MCF 10A (cell line): ENCODE data around the gene ABCC5. TPM values are rescaled to one million over a fixed set of nuclear protein-coding genes. Genes with fewer than 3 reads are reported as not detected.

Source experiments
- BruUV-seq: library from RNA; stranded (reverse); fragments of 400-500 nt; replicated peaks from 2 replicates; lab custom pipeline; 2021; lab: Mats Ljungman, UMichigan
- CTCF ChIA-PET: fragments of 300-600 bp; sonication (Branson Sonifier 250); formaldehyde crosslinking; extraction: SDS; loops from one replicate; lab custom pipeline; 2021; ENCODE audit warnings: antibody characterized with exemption, inconsistent platforms; lab: Yijun Ruan, JAX
- POLR2A ChIA-PET: fragments of 300-600, 350-650 bp; sonication (Branson Sonifier 250); formaldehyde crosslinking; extraction: SDS; loops from one replicate; lab custom pipeline; 2020; ENCODE audit warnings: antibody characterized with exemption, inconsistent platforms; lab: Yijun Ruan, JAX
- DNase-seq: peaks from one replicate; pipeline ENCODE4 v3.0.0-alpha.2; 2018; ENCODE audit not compliant: unreplicated experiment
- H3K27ac Mint-ChIP-seq: one replicate; pipeline ENCODE4 v1.8.0; 2022; ENCODE audit warnings: mild to moderate bottlenecking, low read depth, mixed read lengths; ENCODE audit not compliant: unreplicated experiment
- H3K27me3 Mint-ChIP-seq: one replicate; pipeline ENCODE4 v1.8.0; 2022; ENCODE audit warnings: mixed read lengths; ENCODE audit not compliant: insufficient read depth, unreplicated experiment
- H3K36me3 Mint-ChIP-seq: one replicate; pipeline ENCODE4 v1.8.0; 2022; ENCODE audit warnings: mild to moderate bottlenecking, moderate library complexity, mixed read lengths; ENCODE audit not compliant: insufficient read depth, unreplicated experiment
- H3K4me1 Mint-ChIP-seq: one replicate; pipeline ENCODE4 v1.8.0; 2022; ENCODE audit warnings: mixed read lengths; ENCODE audit not compliant: insufficient read depth, unreplicated experiment
- H3K4me3 Mint-ChIP-seq: one replicate; pipeline ENCODE4 v1.8.0; 2022; ENCODE audit warnings: mild to moderate bottlenecking, moderate library complexity, mixed read lengths; ENCODE audit not compliant: unreplicated experiment
- H3K9me3 Mint-ChIP-seq: one replicate; pipeline ENCODE4 v1.8.0; 2022; ENCODE audit warnings: mixed read lengths; ENCODE audit not compliant: unreplicated experiment
- CTCF ChIP-seq: fragments of 200-600 bp; IDR thresholded peaks from one replicate; pipeline ENCODE4 v1.8.0; 2022; ENCODE audit warnings: antibody characterized with exemption, mild to moderate bottlenecking; ENCODE audit not compliant: unreplicated experiment
- intact Hi-C: fragments of 100-400 bp; cut with micrococcal nuclease; formaldehyde crosslinking; loops from 2 replicates; pipeline ENCODE4 v1.14.1; 2022
- total RNA-seq: library from RNA; stranded (reverse); gene quantifications from 2 replicates; pipeline ENCODE4 v1.2.3, GENCODE V29; 2022

Gene ABCC5
- total RNA-seq, 1 experiment from 2014 or later: 16.5 TPM

DNA sequence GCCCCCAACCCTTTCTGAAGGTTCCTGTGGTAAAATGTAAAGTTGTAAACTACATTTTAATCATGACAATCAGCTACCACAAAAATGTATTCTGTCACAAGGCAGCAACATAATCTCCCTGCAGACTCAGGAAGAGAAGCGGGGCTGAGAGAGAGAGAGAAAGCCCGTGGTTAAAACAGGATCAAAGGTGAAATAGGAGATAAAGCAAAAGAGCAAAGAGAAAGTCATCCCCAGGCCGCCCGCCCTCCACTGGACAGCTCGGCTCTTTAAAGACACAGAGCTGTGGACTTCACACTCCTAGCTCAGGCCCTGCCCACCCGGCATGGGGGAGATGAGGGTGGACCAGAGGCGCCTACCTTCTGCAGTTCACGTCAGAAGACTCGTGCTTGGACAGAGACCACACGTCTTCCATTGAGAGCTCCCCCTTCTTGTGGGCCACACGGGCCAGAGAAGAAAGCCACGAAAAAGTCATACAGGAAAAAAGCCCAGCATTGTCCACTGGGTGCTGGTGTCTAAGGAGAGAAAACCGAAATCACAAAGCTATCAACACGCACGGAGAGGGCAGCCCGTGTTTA lies 29.4 kb downstream of the ABCC5 start:
- POLR2A ChIA-PET: interaction anchor here (0.6 to 1.2 kb wide), 2 partner anchors 28 to 262 kb away, joined by 3 to 5 read pairs; no protein-coding TSS in a partner anchor
- no TSS peak for BruUV-seq
- peaks cover 39% of the 10 kb centered on the region for H3K36me3 Mint-ChIP-seq
- DNase-seq: no peak
- CTCF ChIA-PET: interaction anchor here (0.9 kb wide), 1 partner anchor 104 kb away, joined by 3 read pairs; no protein-coding TSS in a partner anchor
- H3K4me1 Mint-ChIP-seq: no peaks in the 10 kb centered on the region
- intact Hi-C loops: no loop called here
- no peaks in the 10 kb centered on the region for H3K9me3 Mint-ChIP-seq
- no peak overlapping the region for H3K27ac Mint-ChIP-seq
- TF ChIP-seq CTCF: no peak
- H3K27me3 Mint-ChIP-seq: no peaks in the 10 kb centered on the region
- no peak overlapping the region for H3K4me3 Mint-ChIP-seq

- Mint-ChIP-seq H3K27ac (no peak overlapping the region), H3K4me1 (no peaks in the 10 kb centered on the region), H3K4me3 (no peak overlapping the region), H3K27me3 (no peaks in the 10 kb centered on the region), H3K36me3 (peaks cover 52% of the 10 kb centered on the region), H3K9me3 (no peaks in the 10 kb centered on the region)
- ChIA-PET POLR2A (interaction anchor here (1.1 to 1.2 kb wide), 2 partner anchors 11 to 29 kb away, joined by 4 to 5 read pairs; no protein-coding TSS in a partner anchor), CTCF (interaction anchor here (0.6 to 0.9 kb wide), 2 partner anchors 10 to 103 kb away, joined by 3 read pairs; no protein-coding TSS in a partner anchor)
- intact Hi-C loops: no loop called here
- TF ChIP-seq CTCF: no peak
- no peak for DNase-seq
- BruUV-seq: no TSS peak
Observed at GRCh38 chr3:183987000-183987600, 30.6 kb downstream of the ABCC5 start.

- peaks cover 45% of the 10 kb centered on the region for H3K36me3 Mint-ChIP-seq
- H3K4me3 Mint-ChIP-seq: no peak overlapping the region
- H3K9me3 Mint-ChIP-seq: no peaks in the 10 kb centered on the region
- no peak for TF ChIP-seq CTCF
- no peak overlapping the region for H3K27ac Mint-ChIP-seq
- intact Hi-C loops: no loop called here
- no peaks in the 10 kb centered on the region for H3K4me1 Mint-ChIP-seq
- ChIA-PET CTCF (no interaction called here), POLR2A (no interaction called here)
- DNase-seq: no peak
- H3K27me3 Mint-ChIP-seq: no peaks in the 10 kb centered on the region
- no TSS peak for BruUV-seq
Observed at GRCh38 chr3:183984749-183985729, 32.6 kb downstream of the ABCC5 start.
